HEK293T (cell line): Measurements from ENCODE around the gene UTS2R.

Experiments used
- BHLHE40 ChIP-seq: fragments of 450-650 bp; IDR thresholded peaks from 2 replicates; pipeline ENCODE4 v1.6.1; 2016; ENCODE audit warnings: mild to moderate bottlenecking, moderate library complexity, borderline replicate concordance
- CTBP1 ChIP-seq: fragments of 450-650 bp; IDR thresholded peaks from 2 replicates; pipeline ENCODE4 v1.6.1; 2016; ENCODE audit warnings: borderline replicate concordance
- ELF4 ChIP-seq: fragments of 450-650 bp; IDR thresholded peaks from 2 replicates; pipeline ENCODE4 v1.6.1; 2017; ENCODE audit warnings: antibody characterized with exemption
- FOXK2 ChIP-seq: fragments of 450-650 bp; IDR thresholded peaks from 2 replicates; pipeline ENCODE4 v1.6.1; 2016; ENCODE audit warnings: mild to moderate bottlenecking
- L3MBTL2 ChIP-seq: fragments of 450-650 bp; conservative IDR thresholded peaks from 2 replicates; pipeline ENCODE4 v1.6.1; 2016; ENCODE audit warnings: mild to moderate bottlenecking
- PKNOX1 ChIP-seq: fragments of 450-650 bp; IDR thresholded peaks from 2 replicates; pipeline ENCODE4 v1.6.1; 2016
- SP1 ChIP-seq: fragments of 450-650 bp; IDR thresholded peaks from 2 replicates; pipeline ENCODE4 v1.6.1; 2017
- ZNF384 ChIP-seq: fragments of 450-650 bp; IDR thresholded peaks from 2 replicates; pipeline ENCODE4 v1.6.1; 2016

- TF ChIP-seq ELF4 (no peak), L3MBTL2 (no peak), SP1 (no peak), ZNF384 (no peak), BHLHE40 (no peak), CTBP1 (no peak), FOXK2 (no peak), PKNOX1 (no peak)
These were observed 20.8 kb downstream of the UTS2R start for GRCh38 chr17:82392209-82392920.
